Nephron (organoid): ENCODE measurements around the gene FOXA1.
A peak's percentile ranks its signal among the peaks of the same experiment; 100 is the strongest.

Source experiments
- H3K27ac Mint-ChIP-seq, 3 experiments: 2 replicates each; pipeline ENCODE4 v1.8.0; 2020; ENCODE audit warnings: mixed read lengths in 3 of 3, mild to moderate bottlenecking in 2 of 3, moderate library complexity in 1 of 3
- H3K27me3 Mint-ChIP-seq: 2 replicates; pipeline ENCODE4 v1.8.0; 2021; ENCODE audit warnings: low read depth, mild to moderate bottlenecking, moderate library complexity, mixed read lengths
- H3K36me3 Mint-ChIP-seq: 2 replicates; pipeline ENCODE4 v1.8.0; 2020; ENCODE audit warnings: low read depth, mixed read lengths
- H3K4me1 Mint-ChIP-seq: 2 replicates; pipeline ENCODE4 v1.8.0; 2020; ENCODE audit warnings: mixed read lengths
- H3K4me3 Mint-ChIP-seq, 3 experiments: 2 replicates each; pipeline ENCODE4 v1.8.0; 2020; ENCODE audit warnings: mild to moderate bottlenecking in 3 of 3, mixed read lengths in 3 of 3, moderate library complexity in 2 of 3
- H3K9me3 Mint-ChIP-seq: 2 replicates; pipeline ENCODE4 v1.8.0; 2020; ENCODE audit warnings: mixed read lengths
- TF ChIP-seq, protein P1 (sequence below), 3 experiments: fragments of 200-600 bp; sonication (generic); IDR thresholded peaks; one replicate each; pipeline ENCODE4 v1.5.0; 2021; ENCODE audit warnings: antibody characterized with exemption in 3 of 3; ENCODE audit not compliant: unreplicated experiment in 3 of 3

FOXA1 gene

DNA sequence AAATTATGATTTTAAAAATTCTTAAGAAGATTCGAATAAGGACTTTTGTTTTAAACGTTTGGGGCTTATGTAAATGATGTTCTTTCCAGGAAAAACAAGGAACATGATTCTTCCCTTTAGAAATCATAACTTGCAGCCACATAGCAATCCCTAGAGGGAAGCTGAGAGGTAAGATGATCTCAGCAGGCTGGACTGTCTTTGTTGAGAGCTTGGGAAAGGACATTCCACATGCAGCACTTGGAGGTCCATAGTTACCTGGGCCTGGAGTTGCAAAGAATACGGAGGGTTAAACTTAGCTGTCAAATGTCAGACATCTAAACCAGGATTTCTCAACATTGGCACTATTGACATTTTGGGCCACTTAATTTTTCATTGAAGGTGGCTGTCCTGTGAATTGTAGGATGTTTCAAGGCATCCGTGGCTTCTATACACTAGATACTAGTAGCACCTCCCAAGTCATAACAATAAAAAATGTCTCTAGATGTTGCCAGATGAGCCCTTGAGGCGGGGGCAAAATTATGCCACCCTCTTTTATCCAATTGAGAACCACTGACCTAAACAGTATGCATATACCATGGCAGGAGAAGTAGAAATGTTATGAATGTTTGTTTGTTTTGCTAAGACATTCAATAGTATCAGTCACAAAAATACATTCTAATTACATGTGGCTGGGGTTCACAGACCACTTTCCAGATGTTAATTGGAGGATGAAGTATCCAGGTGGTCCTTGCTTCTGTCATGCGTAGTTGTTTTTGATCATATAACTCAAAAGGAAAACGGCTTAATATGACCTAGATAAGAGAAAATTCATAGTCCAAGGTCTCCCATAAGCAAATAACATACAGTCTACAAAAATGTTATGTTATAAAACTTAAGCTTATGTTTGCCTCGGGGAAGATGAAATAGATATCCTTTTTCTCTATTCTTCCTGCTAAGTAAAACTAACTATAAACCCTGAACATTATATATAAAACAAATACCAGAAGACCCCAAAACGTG lies 30.8 kb upstream of the FOXA1 start:
- Mint-ChIP-seq H3K4me3 (no peak overlapping the region), H3K27me3 (peaks cover 46% of the 10 kb centered on the region), H3K4me1 (no peaks in the 10 kb centered on the region), H3K27ac (no peak overlapping the region), H3K9me3 (peaks cover 24% of the 10 kb centered on the region), H3K36me3 (no peaks in the 10 kb centered on the region)
- TF ChIP-seq, protein P1, sequence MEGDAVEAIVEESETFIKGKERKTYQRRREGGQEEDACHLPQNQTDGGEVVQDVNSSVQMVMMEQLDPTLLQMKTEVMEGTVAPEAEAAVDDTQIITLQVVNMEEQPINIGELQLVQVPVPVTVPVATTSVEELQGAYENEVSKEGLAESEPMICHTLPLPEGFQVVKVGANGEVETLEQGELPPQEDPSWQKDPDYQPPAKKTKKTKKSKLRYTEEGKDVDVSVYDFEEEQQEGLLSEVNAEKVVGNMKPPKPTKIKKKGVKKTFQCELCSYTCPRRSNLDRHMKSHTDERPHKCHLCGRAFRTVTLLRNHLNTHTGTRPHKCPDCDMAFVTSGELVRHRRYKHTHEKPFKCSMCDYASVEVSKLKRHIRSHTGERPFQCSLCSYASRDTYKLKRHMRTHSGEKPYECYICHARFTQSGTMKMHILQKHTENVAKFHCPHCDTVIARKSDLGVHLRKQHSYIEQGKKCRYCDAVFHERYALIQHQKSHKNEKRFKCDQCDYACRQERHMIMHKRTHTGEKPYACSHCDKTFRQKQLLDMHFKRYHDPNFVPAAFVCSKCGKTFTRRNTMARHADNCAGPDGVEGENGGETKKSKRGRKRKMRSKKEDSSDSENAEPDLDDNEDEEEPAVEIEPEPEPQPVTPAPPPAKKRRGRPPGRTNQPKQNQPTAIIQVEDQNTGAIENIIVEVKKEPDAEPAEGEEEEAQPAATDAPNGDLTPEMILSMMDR (IDR thresholded peaks at IDR 0.05; ENCODE audit: unreplicated experiment in 3 of 3) = no peak

DNA sequence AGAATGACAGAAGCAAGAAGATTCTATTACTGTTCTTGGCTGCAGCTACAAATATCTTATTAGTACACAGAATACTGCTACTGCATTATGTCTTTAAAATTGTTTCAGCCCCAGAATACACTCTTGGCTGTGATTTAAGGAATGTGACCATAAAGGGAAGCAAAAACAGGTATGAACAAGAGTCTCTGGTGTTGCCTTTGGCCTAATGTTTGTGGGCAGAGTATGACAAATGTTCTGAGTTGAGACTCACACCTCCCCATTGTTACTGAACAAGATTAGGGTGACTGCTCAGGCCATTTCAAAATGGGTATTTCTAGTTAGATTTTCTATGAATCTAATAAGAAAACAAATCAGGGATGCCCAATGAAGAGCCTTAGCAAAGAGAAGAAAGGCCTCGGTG lies 28.9 kb upstream of the FOXA1 start:
- H3K4me1 Mint-ChIP-seq = no peaks in the 10 kb centered on the region

DNA sequence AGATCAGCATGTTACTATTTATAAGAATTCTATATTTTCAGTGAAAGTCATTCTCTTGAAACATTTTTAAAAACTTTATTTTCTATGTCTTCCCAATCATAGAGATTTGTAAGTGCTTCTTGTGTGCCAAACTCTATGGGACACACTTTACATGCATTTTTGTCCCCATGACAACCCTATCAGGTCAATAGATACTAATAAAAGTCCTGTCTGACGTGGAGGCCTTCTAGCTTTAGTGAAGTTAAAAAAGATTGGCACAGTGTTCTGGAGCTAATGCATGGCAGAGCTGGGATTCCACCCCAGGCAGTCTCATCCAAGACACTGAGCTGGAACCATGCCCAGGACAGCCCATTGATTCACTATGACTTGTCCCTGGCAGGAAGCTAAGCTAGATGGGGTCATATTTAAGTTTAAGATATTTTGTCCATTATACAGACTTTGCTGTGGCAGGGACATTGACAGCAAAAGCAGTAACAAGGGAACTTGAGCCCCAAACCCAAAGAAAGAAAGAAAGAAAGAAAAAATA lies 28.4 kb upstream of the FOXA1 start:
- H3K27me3 Mint-ChIP-seq = peaks cover 52% of the 10 kb centered on the region
- H3K4me1 Mint-ChIP-seq = no peaks in the 10 kb centered on the region
- no peak overlapping the region for H3K4me3 Mint-ChIP-seq
- TF ChIP-seq, protein P1 (IDR thresholded peaks at IDR 0.05; ENCODE audit: unreplicated experiment in 3 of 3) = no peak
- H3K9me3 Mint-ChIP-seq = peaks cover 5% of the 10 kb centered on the region
- no peak overlapping the region for H3K27ac Mint-ChIP-seq
- no peaks in the 10 kb centered on the region for H3K36me3 Mint-ChIP-seq

More for the DNA sequence above, 28.9 kb upstream of the FOXA1 start:
- no peak overlapping the region for H3K4me3 Mint-ChIP-seq
- H3K36me3 Mint-ChIP-seq = no peaks in the 10 kb centered on the region
- H3K27me3 Mint-ChIP-seq = peaks cover 47% of the 10 kb centered on the region
- TF ChIP-seq, protein P1 (IDR thresholded peaks at IDR 0.05; ENCODE audit: unreplicated experiment in 3 of 3) = no peak
- peaks cover 10% of the 10 kb centered on the region for H3K9me3 Mint-ChIP-seq
- H3K27ac Mint-ChIP-seq = no peak overlapping the region

DNA sequence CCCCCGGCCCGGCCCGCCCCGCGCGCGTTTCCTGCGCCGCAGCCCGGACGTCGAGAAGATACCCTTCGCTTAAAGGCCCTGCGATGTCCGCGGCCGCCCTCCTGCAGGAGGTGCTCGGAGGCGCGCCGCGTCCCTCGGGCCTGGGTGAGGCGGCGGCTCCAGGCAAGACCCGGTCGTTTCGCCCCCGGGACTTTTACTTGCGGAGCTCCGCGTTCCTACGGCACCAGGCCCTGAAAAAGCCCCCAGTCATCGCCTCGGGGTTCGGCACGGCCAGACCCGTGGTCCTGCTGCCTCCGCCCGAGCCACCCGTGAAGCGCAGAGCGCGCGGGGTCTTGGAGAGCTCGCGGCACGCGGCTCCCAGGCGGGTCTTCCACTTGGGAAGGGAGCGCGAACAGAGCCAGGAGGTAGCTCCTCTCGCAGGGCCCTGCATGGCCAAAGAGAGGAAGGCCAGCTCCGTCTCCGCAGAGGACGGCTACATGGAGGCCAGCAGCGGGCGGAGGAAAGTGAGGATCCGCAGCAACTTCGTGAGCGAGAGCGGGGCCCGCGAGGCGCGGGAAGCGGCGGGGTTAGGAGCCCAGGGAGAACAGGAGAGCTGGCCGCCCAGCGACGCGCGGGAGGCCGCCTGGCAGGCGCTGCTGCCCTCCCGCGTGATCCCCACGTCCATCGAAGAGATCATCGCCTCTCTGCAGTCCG lies 27.3 kb upstream of the FOXA1 start:
- Mint-ChIP-seq H3K4me3 (peak overlapping the region; percentile 70 to 79 (median 71)), H3K4me1 (no peaks in the 10 kb centered on the region), H3K27me3 (peaks cover 53% of the 10 kb centered on the region), H3K9me3 (peaks cover 4% of the 10 kb centered on the region), H3K36me3 (no peaks in the 10 kb centered on the region), H3K27ac (no peak overlapping the region)
- TF ChIP-seq, protein P1 (IDR thresholded peaks at IDR 0.05; ENCODE audit: unreplicated experiment in 3 of 3) = no peak

DNA sequence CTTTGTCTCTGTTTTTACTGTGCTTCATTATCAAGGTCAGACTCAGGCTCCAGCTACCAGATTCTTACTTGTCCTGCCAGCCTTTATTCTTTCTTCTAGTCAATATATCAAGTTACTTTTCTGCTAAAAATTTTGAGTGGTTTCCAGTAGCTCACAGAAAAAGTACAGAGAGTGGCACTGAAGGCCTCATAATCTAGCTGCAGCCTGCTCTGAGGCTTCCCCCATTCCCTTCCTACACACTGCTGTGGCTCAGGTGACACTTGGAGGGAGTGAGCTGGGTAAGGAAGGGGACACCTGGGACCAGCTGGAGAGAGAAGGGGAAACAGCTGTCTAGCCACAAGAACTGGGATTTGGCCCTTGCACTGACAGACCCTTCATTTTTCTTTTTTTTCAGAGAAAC lies 25.8 kb upstream of the FOXA1 start:
- Mint-ChIP-seq H3K9me3 (peaks cover 11% of the 10 kb centered on the region), H3K36me3 (no peaks in the 10 kb centered on the region), H3K4me3 (peak overlapping the region in 1 of 3 experiments; percentile 41), H3K27ac (no peak overlapping the region), H3K27me3 (peaks cover 53% of the 10 kb centered on the region), H3K4me1 (no peaks in the 10 kb centered on the region)
- TF ChIP-seq, protein P1 (IDR thresholded peaks at IDR 0.05; ENCODE audit: unreplicated experiment in 3 of 3) = no peak
